ENCODE data around the gene DNAJC10.

Gene DNAJC10

DNA sequence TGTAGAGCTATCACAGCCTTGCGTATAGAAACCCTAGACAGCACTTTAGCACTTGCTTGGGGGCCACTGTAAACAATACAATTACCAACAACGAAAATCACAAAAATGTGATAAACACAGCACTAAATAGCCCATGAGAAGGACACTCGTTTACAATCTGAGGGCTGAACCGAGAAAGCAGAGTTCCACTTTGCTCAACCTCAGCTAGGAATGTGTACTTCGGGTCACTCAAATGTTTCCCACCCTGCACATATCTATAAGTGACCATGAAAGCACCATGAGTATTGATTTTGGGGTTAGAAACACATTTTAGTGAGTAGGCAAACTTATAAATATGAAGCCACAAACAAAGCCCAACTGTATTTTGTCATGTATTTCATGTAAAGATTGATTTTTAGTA, 88.1 kb downstream of the DNAJC10 start:
- no peak overlapping the region for H3K18ac ChIP-seq (ENCODE audit: low read length)
- H3K79me2 ChIP-seq (ENCODE audit: control insufficient read depth, insufficient read depth, low read length, poor library complexity) = no peaks in the 10 kb centered on the region
- no peak overlapping the region for H3K27ac ChIP-seq (ENCODE audit: low read depth, low read length)
- no peak overlapping the region for H4K91ac ChIP-seq (ENCODE audit: low read depth, low read length)
- H3K4me1 ChIP-seq (ENCODE audit: control insufficient read depth in 1 of 2, insufficient read depth in 2 of 2, low read length in 2 of 2) = no peaks in the 10 kb centered on the region
- H3K4me2 ChIP-seq (ENCODE audit: low read length) = no peak overlapping the region
- no peak overlapping the region for H2BK120ac ChIP-seq (ENCODE audit: insufficient read depth, low read length, poor library complexity)
- no CpG with 5 or more reads among the region's 5 CpGs for WGBS (ENCODE audit: extremely low coverage, insufficient coverage, insufficient read length)
- no peak overlapping the region for H2AK5ac ChIP-seq (ENCODE audit: low read length)
- H2BK12ac ChIP-seq (ENCODE audit: low read length) = no peak overlapping the region
- no peak overlapping the region for H4K8ac ChIP-seq (ENCODE audit: low read depth, low read length)
- H3K14ac ChIP-seq (ENCODE audit: low read length) = no peak overlapping the region
- H3K79me1 ChIP-seq (ENCODE audit: low read length) = no peaks in the 10 kb centered on the region
- no peak overlapping the region for H4K12ac ChIP-seq (ENCODE audit: low read depth, low read length)
- H3K27me3 ChIP-seq (ENCODE audit: insufficient read depth, low read length) = no peaks in the 10 kb centered on the region
- no peak overlapping the region for H2BK5ac ChIP-seq (ENCODE audit: low read depth, low read length, poor library complexity)
- no peak overlapping the region for H3K9ac ChIP-seq (ENCODE audit: low read length)
- H3K4ac ChIP-seq (ENCODE audit: low read depth, low read length) = no peak overlapping the region
- H3K36me3 ChIP-seq (ENCODE audit: control insufficient read depth in 1 of 2, insufficient read depth in 2 of 2, low read length in 2 of 2) = no peaks in the 10 kb centered on the region
- no peak overlapping the region for H2AFZ ChIP-seq (ENCODE audit: insufficient read depth, low read length, poor library complexity)
- DNase-seq = no peak
- H3K4me3 ChIP-seq (ENCODE audit: low read depth, low read length) = no peak overlapping the region
- no peaks in the 10 kb centered on the region for H3K9me3 ChIP-seq (ENCODE audit: insufficient read depth, low read depth, low read length)
- H3K23ac ChIP-seq (ENCODE audit: low read length) = no peak overlapping the region

DNA sequence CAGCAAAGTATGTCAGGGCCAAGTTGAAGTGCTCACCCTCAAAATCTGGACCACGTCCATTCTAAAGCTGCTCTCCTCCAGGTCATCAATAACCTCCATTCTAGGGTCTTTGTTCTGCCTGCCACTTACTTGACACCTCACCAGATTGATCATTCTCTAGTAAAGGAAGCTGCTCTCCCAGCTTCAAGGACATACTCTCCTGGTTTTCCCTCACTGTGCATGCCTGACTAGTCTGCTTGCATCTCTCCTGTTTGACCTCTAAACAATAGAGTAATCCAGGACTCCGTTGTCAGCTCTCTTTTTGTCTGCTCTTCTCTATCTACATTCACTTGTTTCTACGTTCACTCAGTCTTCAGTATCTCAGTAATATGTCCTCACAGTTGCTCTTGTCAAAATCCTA, 91.3 kb downstream of the DNAJC10 start:
- no peak overlapping the region for H4K12ac ChIP-seq (ENCODE audit: low read depth, low read length)
- no peak overlapping the region for H3K18ac ChIP-seq (ENCODE audit: low read length)
- H3K4me3 ChIP-seq (ENCODE audit: low read depth, low read length) = no peak overlapping the region
- no peak overlapping the region for H4K8ac ChIP-seq (ENCODE audit: low read depth, low read length)
- no peak overlapping the region for H3K14ac ChIP-seq (ENCODE audit: low read length)
- no peaks in the 10 kb centered on the region for H3K79me2 ChIP-seq (ENCODE audit: control insufficient read depth, insufficient read depth, low read length, poor library complexity)
- no peak overlapping the region for H3K27ac ChIP-seq (ENCODE audit: low read depth, low read length)
- no peak overlapping the region for H3K4ac ChIP-seq (ENCODE audit: low read depth, low read length)
- no peak overlapping the region for H3K4me2 ChIP-seq (ENCODE audit: low read length)
- no peak overlapping the region for H2BK120ac ChIP-seq (ENCODE audit: insufficient read depth, low read length, poor library complexity)
- H3K9ac ChIP-seq (ENCODE audit: low read length) = no peak overlapping the region
- H3K23ac ChIP-seq (ENCODE audit: low read length) = no peak overlapping the region
- H3K4me1 ChIP-seq (ENCODE audit: control insufficient read depth in 1 of 2, insufficient read depth in 2 of 2, low read length in 2 of 2) = no peaks in the 10 kb centered on the region
- H2AK5ac ChIP-seq (ENCODE audit: low read length) = no peak overlapping the region
- H3K27me3 ChIP-seq (ENCODE audit: insufficient read depth, low read length) = no peaks in the 10 kb centered on the region
- no peak for DNase-seq
- H3K9me3 ChIP-seq (ENCODE audit: insufficient read depth, low read depth, low read length) = peaks cover 3% of the 10 kb centered on the region
- no CpG with 5 or more reads among the region's 3 CpGs for WGBS (ENCODE audit: extremely low coverage, insufficient coverage, insufficient read length)
- H3K79me1 ChIP-seq (ENCODE audit: low read length) = no peaks in the 10 kb centered on the region
- no peak overlapping the region for H2AFZ ChIP-seq (ENCODE audit: insufficient read depth, low read length, poor library complexity)
- H3K36me3 ChIP-seq (ENCODE audit: control insufficient read depth in 1 of 2, insufficient read depth in 2 of 2, low read length in 2 of 2) = no peaks in the 10 kb centered on the region
- H2BK12ac ChIP-seq (ENCODE audit: low read length) = no peak overlapping the region
- no peak overlapping the region for H2BK5ac ChIP-seq (ENCODE audit: low read depth, low read length, poor library complexity)
- no peak overlapping the region for H4K91ac ChIP-seq (ENCODE audit: low read depth, low read length)

GRCh38 chr2:182810087-182810486, 94.0 kb downstream of the DNAJC10 start:
- Histone ChIP-seq H3K27ac (ENCODE audit: low read depth, low read length) (no peak overlapping the region), H2BK12ac (ENCODE audit: low read length) (no peak overlapping the region), H4K91ac (ENCODE audit: low read depth, low read length) (no peak overlapping the region), H3K14ac (ENCODE audit: low read length) (no peak overlapping the region), H3K9ac (ENCODE audit: low read length) (no peak overlapping the region), H3K79me2 (ENCODE audit: control insufficient read depth, insufficient read depth, low read length, poor library complexity) (no peaks in the 10 kb centered on the region), H3K79me1 (ENCODE audit: low read length) (no peaks in the 10 kb centered on the region), H3K18ac (ENCODE audit: low read length) (no peak overlapping the region), H3K4me2 (ENCODE audit: low read length) (no peak overlapping the region), H2BK120ac (ENCODE audit: insufficient read depth, low read length, poor library complexity) (no peak overlapping the region), H2AK5ac (ENCODE audit: low read length) (no peak overlapping the region), H2BK5ac (ENCODE audit: low read depth, low read length, poor library complexity) (no peak overlapping the region), H4K12ac (ENCODE audit: low read depth, low read length) (no peak overlapping the region), H3K27me3 (ENCODE audit: insufficient read depth, low read length) (no peaks in the 10 kb centered on the region), H3K4me1 (ENCODE audit: control insufficient read depth in 1 of 2, insufficient read depth in 2 of 2, low read length in 2 of 2) (no peaks in the 10 kb centered on the region), H3K4ac (ENCODE audit: low read depth, low read length) (no peak overlapping the region), H3K36me3 (ENCODE audit: control insufficient read depth in 1 of 2, insufficient read depth in 2 of 2, low read length in 2 of 2) (no peaks in the 10 kb centered on the region), H2AFZ (ENCODE audit: insufficient read depth, low read length, poor library complexity) (no peak overlapping the region), H3K23ac (ENCODE audit: low read length) (no peak overlapping the region), H4K8ac (ENCODE audit: low read depth, low read length) (no peak overlapping the region), H3K9me3 (ENCODE audit: insufficient read depth, low read depth, low read length) (peaks cover 4% of the 10 kb centered on the region), H3K4me3 (ENCODE audit: low read depth, low read length) (no peak overlapping the region)
- WGBS (ENCODE audit: extremely low coverage, insufficient coverage, insufficient read length) = no CpG with 5 or more reads among the region's 3 CpGs
- DNase-seq = no peak

- Histone ChIP-seq H3K27me3 (ENCODE audit: insufficient read depth, low read length) (no peaks in the 10 kb centered on the region), H3K79me1 (ENCODE audit: low read length) (no peaks in the 10 kb centered on the region), H3K4me3 (ENCODE audit: low read depth, low read length) (peak overlapping the region; percentile 12), H3K18ac (ENCODE audit: low read length) (no peak overlapping the region), H3K79me2 (ENCODE audit: control insufficient read depth, insufficient read depth, low read length, poor library complexity) (no peaks in the 10 kb centered on the region), H2AK5ac (ENCODE audit: low read length) (no peak overlapping the region), H3K4me2 (ENCODE audit: low read length) (no peak overlapping the region), H3K4ac (ENCODE audit: low read depth, low read length) (no peak overlapping the region), H3K9me3 (ENCODE audit: insufficient read depth, low read depth, low read length) (peaks cover 4% of the 10 kb centered on the region), H3K27ac (ENCODE audit: low read depth, low read length) (no peak overlapping the region), H4K8ac (ENCODE audit: low read depth, low read length) (no peak overlapping the region), H3K23ac (ENCODE audit: low read length) (no peak overlapping the region), H4K12ac (ENCODE audit: low read depth, low read length) (no peak overlapping the region), H2BK5ac (ENCODE audit: low read depth, low read length, poor library complexity) (no peak overlapping the region), H2AFZ (ENCODE audit: insufficient read depth, low read length, poor library complexity) (no peak overlapping the region), H2BK12ac (ENCODE audit: low read length) (no peak overlapping the region), H3K14ac (ENCODE audit: low read length) (no peak overlapping the region), H3K4me1 (ENCODE audit: control insufficient read depth in 1 of 2, insufficient read depth in 2 of 2, low read length in 2 of 2) (no peaks in the 10 kb centered on the region), H3K9ac (ENCODE audit: low read length) (no peak overlapping the region), H2BK120ac (ENCODE audit: insufficient read depth, low read length, poor library complexity) (no peak overlapping the region), H3K36me3 (ENCODE audit: control insufficient read depth in 1 of 2, insufficient read depth in 2 of 2, low read length in 2 of 2) (no peaks in the 10 kb centered on the region), H4K91ac (ENCODE audit: low read depth, low read length) (no peak overlapping the region)
- no CpG with 5 or more reads among the region's 6 CpGs for WGBS (ENCODE audit: extremely low coverage, insufficient coverage, insufficient read length)
- DNase-seq = no peak
Measured at GRCh38 chr2:182814380-182814779, 98.3 kb downstream of the DNAJC10 start.
